ENCODE measurements around the gene PRR5L.

Gene PRR5L

GRCh38 chr11:36295926-36296325 lies at the start of gene PRR5L:
PRR5L (plus strand) TSS chr11:36296288; CDS start chr11:36401122, 104,834 bp downstream.
- Mint-ChIP-seq H3K27me3 (peaks cover 31% of the 10 kb centered on the region), H3K4me1 (peaks cover 7% of the 10 kb centered on the region), H3K9me3 (no peaks in the 10 kb centered on the region), H3K27ac (no peak within 1 kb of the TSS), H3K4me3 (no peak within 1 kb of the TSS)
- ATAC-seq (no peak), DNase-seq (no peak)

GRCh38 chr11:36247493-36247892 lies 48.6 kb upstream of the PRR5L start:
- H3K4me1 Mint-ChIP-seq, result peaks cover 10% of the 10 kb centered on the region
- H3K27ac Mint-ChIP-seq, result no peak overlapping the region
- H3K4me3 Mint-ChIP-seq, result no peak overlapping the region
- H3K9me3 Mint-ChIP-seq, result no peaks in the 10 kb centered on the region
- DNase-seq (no peak), ATAC-seq (no peak)
- H3K27me3 Mint-ChIP-seq, result peaks cover 78% of the 10 kb centered on the region

DNA sequence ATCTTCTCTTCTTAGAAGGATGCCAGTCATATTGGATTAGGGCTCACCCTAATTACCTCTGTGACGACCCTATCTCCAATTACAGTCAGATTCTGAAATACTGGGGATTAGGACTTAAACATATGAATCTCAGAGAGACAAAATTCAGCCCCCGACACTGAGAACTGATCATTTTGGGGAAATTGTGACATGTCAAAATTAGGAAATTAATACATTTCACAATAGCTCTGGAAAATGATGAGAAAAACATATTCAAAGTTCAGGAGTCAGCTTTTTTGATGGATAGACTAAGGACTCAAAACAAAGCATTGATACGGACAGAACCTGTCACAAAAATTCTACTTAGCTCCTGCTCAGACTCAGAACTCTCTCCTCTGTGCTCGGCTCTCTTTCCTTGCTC lies 47.7 kb upstream of the PRR5L start:
- H3K9me3 Mint-ChIP-seq, result no peaks in the 10 kb centered on the region
- DNase-seq (no peak), ATAC-seq (no peak)
- H3K27ac Mint-ChIP-seq, result no peak overlapping the region
- peaks cover 10% of the 10 kb centered on the region for H3K4me1 Mint-ChIP-seq
- peaks cover 78% of the 10 kb centered on the region for H3K27me3 Mint-ChIP-seq
- H3K4me3 Mint-ChIP-seq, result no peak overlapping the region

DNA sequence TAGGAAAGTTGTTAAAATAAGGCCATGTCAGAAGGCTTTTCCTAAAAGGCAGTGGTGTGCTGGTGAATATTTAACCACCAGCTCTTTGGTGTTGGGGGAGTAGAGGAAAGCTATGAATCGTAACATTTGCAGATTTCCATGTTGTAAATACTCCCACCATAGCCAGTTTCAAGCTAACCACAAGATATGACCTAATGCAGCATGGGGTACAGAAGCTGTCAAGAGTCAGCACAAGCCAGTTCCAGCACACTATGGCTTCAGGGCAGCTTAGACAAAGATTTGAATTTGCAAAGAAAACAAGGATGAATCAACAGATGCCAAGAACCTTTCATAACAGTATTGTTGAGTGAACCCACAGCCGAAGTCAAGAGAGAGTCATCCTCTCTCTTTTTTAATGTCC lies 46.8 kb upstream of the PRR5L start:
- DNase-seq (no peak), ATAC-seq (peak; percentile 42)
- Mint-ChIP-seq H3K4me1 (peaks cover 10% of the 10 kb centered on the region), H3K4me3 (no peak overlapping the region), H3K27ac (no peak overlapping the region), H3K9me3 (no peaks in the 10 kb centered on the region), H3K27me3 (peaks cover 77% of the 10 kb centered on the region)

GRCh38 chr11:36251823-36252222 lies 44.3 kb upstream of the PRR5L start:
- Mint-ChIP-seq H3K27me3 (peaks cover 60% of the 10 kb centered on the region), H3K27ac (no peak overlapping the region), H3K4me1 (peaks cover 10% of the 10 kb centered on the region), H3K4me3 (no peak overlapping the region), H3K9me3 (no peaks in the 10 kb centered on the region)
- DNase-seq, result no peak
- no peak for ATAC-seq

GRCh38 chr11:36253238-36253637 lies 42.9 kb upstream of the PRR5L start:
- no peak for ATAC-seq
- no peak overlapping the region for H3K27ac Mint-ChIP-seq
- no peaks in the 10 kb centered on the region for H3K9me3 Mint-ChIP-seq
- H3K4me1 Mint-ChIP-seq, result peaks cover 10% of the 10 kb centered on the region
- peaks cover 57% of the 10 kb centered on the region for H3K27me3 Mint-ChIP-seq
- DNase-seq, result no peak
- H3K4me3 Mint-ChIP-seq, result no peak overlapping the region

DNA sequence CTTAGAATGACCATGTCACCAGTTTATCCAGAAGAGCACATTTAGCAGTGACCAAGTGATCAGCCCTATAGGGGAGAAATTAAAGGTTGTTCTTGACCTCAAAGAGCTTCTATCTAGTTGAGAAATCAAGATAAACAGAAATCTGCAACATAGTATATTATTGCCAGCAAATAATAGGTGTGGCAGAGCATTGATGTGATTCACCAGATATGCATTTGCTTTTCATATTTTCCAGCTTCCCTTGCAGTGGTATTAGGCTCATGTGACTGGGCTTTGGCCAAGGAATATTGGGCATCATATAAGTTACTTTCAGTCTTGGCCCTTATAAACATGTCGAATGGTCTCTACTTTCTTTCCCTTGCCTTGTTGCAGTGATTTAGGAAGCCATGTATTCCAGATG lies 41.4 kb upstream of the PRR5L start:
- Mint-ChIP-seq H3K27me3 (peaks cover 55% of the 10 kb centered on the region), H3K27ac (no peak overlapping the region), H3K9me3 (no peaks in the 10 kb centered on the region), H3K4me1 (no peaks in the 10 kb centered on the region), H3K4me3 (no peak overlapping the region)
- ATAC-seq (no peak), DNase-seq (no peak)

- Mint-ChIP-seq H3K4me1 (no peaks in the 10 kb centered on the region), H3K9me3 (no peaks in the 10 kb centered on the region), H3K27me3 (peaks cover 45% of the 10 kb centered on the region), H3K4me3 (no peak overlapping the region), H3K27ac (peak overlapping the region in 1 of 2 donors; percentile 61)
- no peak for DNase-seq
- ATAC-seq, result no peak
Observed at GRCh38 chr11:36257351-36257750, 38.7 kb upstream of the PRR5L start.

GRCh38 chr11:36258730-36259360 lies 37.2 kb upstream of the PRR5L start:
- ATAC-seq (peak; percentile 64), DNase-seq (peak; percentile 3 to 21)
- H3K27me3 Mint-ChIP-seq, result peaks cover 44% of the 10 kb centered on the region
- H3K9me3 Mint-ChIP-seq, result no peaks in the 10 kb centered on the region
- H3K4me3 Mint-ChIP-seq, result no peak overlapping the region
- no peaks in the 10 kb centered on the region for H3K4me1 Mint-ChIP-seq
- peak overlapping the region in 1 of 2 donors; percentile 29 for H3K27ac Mint-ChIP-seq

- ATAC-seq (no peak), DNase-seq (no peak)
- no peaks in the 10 kb centered on the region for H3K4me1 Mint-ChIP-seq
- peaks cover 44% of the 10 kb centered on the region for H3K27me3 Mint-ChIP-seq
- H3K27ac Mint-ChIP-seq, result peak overlapping the region in 1 of 2 donors; percentile 17
- no peak overlapping the region for H3K4me3 Mint-ChIP-seq
- no peaks in the 10 kb centered on the region for H3K9me3 Mint-ChIP-seq
Observed at GRCh38 chr11:36261094-36261493, 35.0 kb upstream of the PRR5L start.

DNA sequence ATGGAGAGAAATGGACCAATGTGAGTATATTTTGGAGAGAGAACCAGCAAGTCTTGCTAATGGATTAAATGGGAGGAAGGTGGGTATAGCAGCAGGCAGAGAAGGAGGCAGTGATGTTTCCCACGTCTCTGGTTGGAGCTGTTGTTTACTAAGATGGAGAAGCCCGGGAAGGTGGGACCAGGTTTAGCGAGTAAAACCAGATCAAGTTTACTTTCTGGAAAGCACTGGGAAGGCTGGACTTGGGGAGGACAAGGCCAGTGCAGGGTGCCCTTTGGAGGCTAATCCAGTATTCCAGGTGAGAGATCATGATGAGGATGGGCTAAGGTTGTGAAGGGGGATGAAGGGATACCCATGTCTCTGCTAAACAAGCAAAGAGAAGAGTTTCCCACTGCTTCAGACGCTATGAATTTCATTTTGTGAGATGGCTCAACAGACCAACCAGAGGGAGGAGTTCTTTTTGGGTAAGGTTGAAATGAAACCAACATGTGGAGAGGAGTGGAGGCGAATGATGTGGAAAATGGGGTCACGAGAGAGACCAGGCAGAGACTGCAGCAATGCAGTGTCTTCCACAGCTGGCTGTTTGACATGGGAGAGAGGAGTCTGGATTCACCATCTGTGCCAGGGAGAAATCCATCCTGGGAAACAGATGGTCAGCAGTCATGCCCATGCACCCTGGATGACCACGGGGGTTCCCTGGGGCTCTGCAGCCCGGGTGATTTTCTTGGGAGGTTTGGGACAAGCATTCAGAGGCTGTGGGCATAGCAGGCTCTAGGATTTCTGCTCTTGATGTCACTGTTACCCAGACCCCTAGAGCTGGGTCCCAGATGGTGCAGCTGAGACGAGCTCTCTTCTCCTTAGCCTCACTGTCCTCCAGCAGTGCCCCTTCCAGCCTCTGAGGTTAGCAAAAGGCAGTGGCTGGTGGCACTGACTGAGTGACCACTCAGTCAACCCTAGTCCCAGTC lies 31.8 kb upstream of the PRR5L start:
- Mint-ChIP-seq H3K4me3 (no peak overlapping the region), H3K27me3 (peaks cover 23% of the 10 kb centered on the region), H3K9me3 (no peaks in the 10 kb centered on the region), H3K4me1 (peaks cover 5% of the 10 kb centered on the region), H3K27ac (no peak overlapping the region)
- DNase-seq (no peak), ATAC-seq (no peak)

- H3K27ac Mint-ChIP-seq, result no peak overlapping the region
- H3K9me3 Mint-ChIP-seq, result no peaks in the 10 kb centered on the region
- H3K27me3 Mint-ChIP-seq, result peaks cover 20% of the 10 kb centered on the region
- H3K4me3 Mint-ChIP-seq, result no peak overlapping the region
- DNase-seq (no peak), ATAC-seq (no peak)
- H3K4me1 Mint-ChIP-seq, result peaks cover 5% of the 10 kb centered on the region
Observed at GRCh38 chr11:36264973-36265344, 31.1 kb upstream of the PRR5L start.

- Mint-ChIP-seq H3K4me1 (peaks cover 5% of the 10 kb centered on the region), H3K4me3 (no peak overlapping the region)
Observed at GRCh38 chr11:36265793-36266628, 30.1 kb upstream of the PRR5L start.

GRCh38 chr11:36266767-36267166 lies 29.3 kb upstream of the PRR5L start:
- no peak for ATAC-seq
- H3K4me3 Mint-ChIP-seq, result no peak overlapping the region

More at GRCh38 chr11:36265793-36266628, 30.1 kb upstream of the PRR5L start:
- H3K9me3 Mint-ChIP-seq, result no peaks in the 10 kb centered on the region
- H3K27ac Mint-ChIP-seq, result no peak overlapping the region
- DNase-seq (peak; percentile 44 to 50), ATAC-seq (peak; percentile 67)
- H3K27me3 Mint-ChIP-seq, result peaks cover 14% of the 10 kb centered on the region

GRCh38 chr11:36268337-36268985 lies 27.6 kb upstream of the PRR5L start:
- ATAC-seq (no peak), DNase-seq (no peak)
- H3K27me3 Mint-ChIP-seq, result no peaks in the 10 kb centered on the region
- H3K27ac Mint-ChIP-seq, result no peak overlapping the region
- H3K4me1 Mint-ChIP-seq, result peaks cover 5% of the 10 kb centered on the region
- H3K4me3 Mint-ChIP-seq, result no peak overlapping the region
- peaks cover 0 to 7% of the 10 kb centered on the region in 2 donors for H3K9me3 Mint-ChIP-seq

More at GRCh38 chr11:36266767-36267166, 29.3 kb upstream of the PRR5L start:
- Mint-ChIP-seq H3K27ac (no peak overlapping the region), H3K27me3 (peaks cover 6% of the 10 kb centered on the region), H3K4me1 (peaks cover 5% of the 10 kb centered on the region), H3K9me3 (no peaks in the 10 kb centered on the region)
- no peak for DNase-seq

Data from stimulated activated naive CD8-positive, alpha-beta T cell treated with anti-CD3 and anti-CD28 coated beads, Interleukin-15, amount 100 ng/mL, for 72 hours (primary cell).